ENCODE data around the gene SERPINA6.
"Not testable (repeated sequence)": the region's sequence is repeated elsewhere in the genome, so short reads cannot be mapped to it uniquely, and the experiment has no call there.

Gene SERPINA6

GRCh38 chr14:94295360-94296180, 27.6 kb downstream of the SERPINA6 start:
- in situ Hi-C loops (cut with HindIII; ENCODE audit: low sequenced_read_pairs) = no loop called here

- in situ Hi-C loops (cut with HindIII; ENCODE audit: low sequenced_read_pairs) = no loop called here
Observed at GRCh38 chr14:94293578-94293924, 29.6 kb downstream of the SERPINA6 start.

- in situ Hi-C loops (cut with HindIII; ENCODE audit: low sequenced_read_pairs) = no loop called here
Observed at GRCh38 chr14:94292872-94293577, 30.1 kb downstream of the SERPINA6 start, which contains the start of gene SERPINA10. TSS of gene SERPINA10 (minus strand) at chr14:94293268. CDS start at chr14:94290593, 2,675 bp downstream.

- in situ Hi-C loops (cut with HindIII; ENCODE audit: low sequenced_read_pairs) = no loop called here
Observed at GRCh38 chr14:94292526-94292871, 30.6 kb downstream of the SERPINA6 start.

GRCh38 chr14:94291906-94292525, 31.1 kb downstream of the SERPINA6 start:
- in situ Hi-C loops (cut with HindIII; ENCODE audit: low sequenced_read_pairs) = no loop called here

GRCh38 chr14:94291159-94291905, 31.8 kb downstream of the SERPINA6 start:
- in situ Hi-C loops (cut with HindIII; ENCODE audit: low sequenced_read_pairs) = no loop called here

- in situ Hi-C loops (cut with HindIII; ENCODE audit: low sequenced_read_pairs) = no loop called here
Observed at GRCh38 chr14:94290197-94290596, 32.9 kb downstream of the SERPINA6 start.

GRCh38 chr14:94288610-94289465, 34.3 kb downstream of the SERPINA6 start:
- in situ Hi-C loops (cut with HindIII; ENCODE audit: low sequenced_read_pairs) = no loop called here

- in situ Hi-C loops (cut with HindIII; ENCODE audit: low sequenced_read_pairs) = no loop called here
Observed at GRCh38 chr14:94285158-94285557, 38.0 kb downstream of the SERPINA6 start.

- in situ Hi-C loops (cut with HindIII; ENCODE audit: low sequenced_read_pairs) = no loop called here
Observed at GRCh38 chr14:94284221-94284620, 38.9 kb downstream of the SERPINA6 start.

- in situ Hi-C loops (cut with HindIII; ENCODE audit: low sequenced_read_pairs) = no loop called here
Observed at GRCh38 chr14:94282991-94283723, 40.0 kb downstream of the SERPINA6 start.

GRCh38 chr14:94278731-94279130, 44.4 kb downstream of the SERPINA6 start:
- in situ Hi-C loops (cut with HindIII; ENCODE audit: low sequenced_read_pairs) = no loop called here

- in situ Hi-C loops (cut with HindIII; ENCODE audit: low sequenced_read_pairs) = not testable (repeated sequence)
Observed at GRCh38 chr14:94276898-94277561, 46.1 kb downstream of the SERPINA6 start.

- in situ Hi-C loops (cut with HindIII; ENCODE audit: low sequenced_read_pairs) = no loop called here
Observed at GRCh38 chr14:94269156-94269555, 54.0 kb downstream of the SERPINA6 start.

GRCh38 chr14:94268582-94268981, 54.6 kb downstream of the SERPINA6 start:
- in situ Hi-C loops (cut with HindIII; ENCODE audit: low sequenced_read_pairs) = not testable (repeated sequence)

- in situ Hi-C loops (cut with HindIII; ENCODE audit: low sequenced_read_pairs) = no loop called here
Observed at GRCh38 chr14:94267352-94267751, 55.8 kb downstream of the SERPINA6 start.

- in situ Hi-C loops (cut with HindIII; ENCODE audit: low sequenced_read_pairs) = not testable (repeated sequence)
Observed at GRCh38 chr14:94264195-94264594, 58.9 kb downstream of the SERPINA6 start.
